Measurements from ENCODE around the gene ZNF652. TPM values are rescaled to one million over a fixed set of nuclear protein-coding genes. Genes with fewer than 3 reads are reported as not detected.
"Not testable (repeated sequence)": the region's sequence is repeated elsewhere in the genome, so short reads cannot be mapped to it uniquely, and the experiment has no call there.

Gene ZNF652
- total and polyA plus RNA-seq, 3 donors from 2014 or later: 32.3 to 62.3 (median 51.2) TPM

DNA sequence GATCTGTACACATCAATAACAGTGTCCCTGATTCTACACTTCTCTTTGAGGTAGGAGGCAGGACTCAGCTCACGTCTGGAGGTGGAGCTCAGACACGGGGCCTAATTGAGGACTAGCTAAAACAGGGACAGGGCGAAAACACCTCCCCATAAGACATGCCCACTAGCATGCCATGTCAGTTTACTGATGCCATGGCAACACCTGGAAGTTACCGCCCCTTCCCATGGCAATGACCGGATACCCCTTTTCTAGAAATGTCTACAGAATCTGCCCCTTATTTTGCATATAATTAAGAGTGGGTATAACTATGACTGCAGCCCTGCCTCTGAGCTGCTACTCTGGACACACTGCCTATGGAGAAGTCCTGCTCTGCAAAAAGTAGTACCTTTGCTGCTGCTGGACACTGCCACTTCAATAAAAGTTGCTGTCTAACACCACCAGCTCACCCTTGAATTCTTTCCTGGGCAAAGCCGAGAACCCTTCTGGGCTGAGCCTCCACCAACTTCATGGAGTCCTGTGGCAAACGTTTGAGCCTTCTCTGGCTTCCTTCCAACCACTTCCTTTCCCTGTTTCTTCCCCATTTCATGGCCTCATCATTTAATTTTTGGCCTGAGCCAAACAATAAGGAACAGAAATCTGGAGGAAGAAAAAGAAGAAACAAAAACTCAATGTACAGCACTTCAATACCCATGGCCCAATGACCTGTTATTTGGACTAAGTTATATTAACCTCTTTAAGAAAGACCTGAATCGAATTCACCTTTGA is 31.6 kb upstream of the ZNF652 start:
- no peak for DNase-seq
- 77 to 79% methylated on average over 8 of the region's 8 CpGs for WGBS, 2 donors
- no peaks in the 10 kb centered on the region for H3K27me3 ChIP-seq
- H3K27ac ChIP-seq: no peak overlapping the region
- intact Hi-C loops (cut with DNase I; ENCODE audit: low total_unique reads): no loop called here
- H3K36me3 ChIP-seq (ENCODE audit: low read depth, missing control alignments): no peaks in the 10 kb centered on the region
- no peaks in the 10 kb centered on the region for H3K9me3 ChIP-seq
- H3K4me1 ChIP-seq: peaks cover 25% of the 10 kb centered on the region
- H3K4me3 ChIP-seq: no peak overlapping the region
- TF ChIP-seq POLR2A (IDR thresholded peaks at IDR 0.05): no peak
- TF ChIP-seq CTCF (IDR thresholded peaks at IDR 0.05): no peak

GRCh38 chr17:49390548-49391324 is 28.7 kb upstream of the ZNF652 start:
- TF ChIP-seq CTCF (IDR thresholded peaks at IDR 0.05) (no peak), POLR2A (IDR thresholded peaks at IDR 0.05) (no peak)
- DNase-seq: peak; percentile 60
- H3K4me1 ChIP-seq: peaks cover 17% of the 10 kb centered on the region
- H3K4me3 ChIP-seq: no peak overlapping the region
- no peaks in the 10 kb centered on the region for H3K9me3 ChIP-seq
- intact Hi-C loops (cut with DNase I; ENCODE audit: low total_unique reads): no loop called here
- H3K36me3 ChIP-seq (ENCODE audit: low read depth, missing control alignments): no peaks in the 10 kb centered on the region
- 66 to 71% methylated on average over 8 to 9 of the region's 9 CpGs for WGBS, 2 donors
- H3K27me3 ChIP-seq: no peaks in the 10 kb centered on the region
- H3K27ac ChIP-seq: peak overlapping the region; percentile 27 to 76

DNA sequence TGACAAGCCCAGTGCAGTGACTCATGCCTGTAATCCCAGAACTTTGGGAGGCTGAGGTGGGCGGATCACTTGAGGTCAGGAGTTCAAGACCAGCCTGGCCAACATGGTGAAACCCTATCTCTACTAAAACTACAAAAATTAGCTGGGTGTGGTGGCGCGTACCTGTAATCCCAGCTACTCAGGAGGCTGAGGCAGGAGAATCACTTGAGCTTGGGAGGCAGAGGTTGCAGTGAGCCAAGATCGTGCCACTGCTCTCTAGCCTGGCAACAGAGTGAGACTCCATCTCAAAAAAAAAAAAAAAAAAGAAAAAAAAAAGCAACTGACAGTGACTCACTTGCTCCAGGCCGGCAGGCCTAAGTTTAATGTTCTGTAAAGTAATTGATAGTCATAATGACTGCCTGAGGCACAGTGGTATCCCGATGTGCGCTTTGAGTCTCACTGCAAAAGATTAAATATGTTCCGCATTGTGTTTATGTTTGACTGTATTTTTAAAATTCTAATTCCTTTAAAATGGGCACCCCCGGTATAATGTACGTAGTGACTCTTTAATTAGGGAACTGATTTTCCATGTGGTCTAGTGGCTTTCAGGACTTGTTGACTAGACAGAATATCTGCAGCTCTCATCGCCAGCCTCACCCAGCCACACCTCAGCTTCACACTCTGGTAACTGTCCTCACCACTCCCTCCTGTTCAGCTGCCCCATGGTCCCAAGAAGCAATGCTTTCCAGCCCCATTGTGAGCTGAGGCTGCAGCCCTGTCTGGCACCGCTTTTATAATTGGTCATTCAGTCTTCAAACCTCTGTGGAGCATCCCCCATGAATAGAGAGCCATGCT is 27.7 kb upstream of the ZNF652 start:
- peaks cover 14% of the 10 kb centered on the region for H3K4me1 ChIP-seq
- WGBS, 2 donors: 86 to 87% methylated on average over 12 of the region's 12 CpGs
- not testable (repeated sequence) for H3K9me3 ChIP-seq; H3K36me3 ChIP-seq (ENCODE audit: low read depth, missing control alignments); H3K27me3 ChIP-seq; DNase-seq; H3K4me3 ChIP-seq
- intact Hi-C loops (cut with DNase I; ENCODE audit: low total_unique reads): loop anchor here (10.0 kb wide), 1 partner anchor 55 kb away; no protein-coding TSS in a partner anchor
- H3K27ac ChIP-seq: peak overlapping the region; percentile 27 to 76

GRCh38 chr17:49388692-49389513 is 26.9 kb upstream of the ZNF652 start:
- DNase-seq: no peak
- Histone ChIP-seq H3K27ac (peak overlapping the region in 1 of 2 donors; percentile 76), H3K4me3 (no peak overlapping the region), H3K4me1 (peaks cover 13% of the 10 kb centered on the region), H3K27me3 (no peaks in the 10 kb centered on the region), H3K36me3 (ENCODE audit: low read depth, missing control alignments) (no peaks in the 10 kb centered on the region), H3K9me3 (no peaks in the 10 kb centered on the region)
- TF ChIP-seq POLR2A (IDR thresholded peaks at IDR 0.05): no peak
- WGBS, 2 donors: 88 to 92% methylated on average over 8 of the region's 8 CpGs
- intact Hi-C loops (cut with DNase I; ENCODE audit: low total_unique reads): loop anchor here (10.0 kb wide), 1 partner anchor 54 kb away; no protein-coding TSS in a partner anchor

DNA sequence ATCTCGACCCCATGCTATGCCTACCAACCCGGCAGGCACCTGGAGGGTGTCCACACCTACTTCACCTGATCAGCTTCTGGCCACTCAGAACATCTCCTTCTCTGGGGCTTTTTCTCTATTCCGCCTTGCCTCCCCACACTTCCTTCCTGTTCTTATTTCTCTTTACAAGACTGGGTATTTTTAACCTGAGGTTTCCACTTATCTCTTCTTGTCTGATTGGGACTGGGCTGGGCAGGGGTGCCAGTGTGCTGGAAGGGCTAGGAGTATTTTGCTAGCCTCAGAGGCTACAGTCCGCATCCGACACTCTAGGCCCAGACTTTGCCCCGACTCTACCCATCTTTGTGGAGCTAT is 26.2 kb upstream of the ZNF652 start:
- no peaks in the 10 kb centered on the region for H3K9me3 ChIP-seq
- 86 to 92% methylated on average over 6 of the region's 6 CpGs for WGBS, 2 donors
- DNase-seq: no peak
- no peak overlapping the region for H3K27ac ChIP-seq
- no peak overlapping the region for H3K4me3 ChIP-seq
- H3K4me1 ChIP-seq: peaks cover 13% of the 10 kb centered on the region
- H3K36me3 ChIP-seq (ENCODE audit: low read depth, missing control alignments): no peaks in the 10 kb centered on the region
- TF ChIP-seq POLR2A (IDR thresholded peaks at IDR 0.05): no peak
- no peak for TF ChIP-seq CTCF (IDR thresholded peaks at IDR 0.05)
- intact Hi-C loops (cut with DNase I; ENCODE audit: low total_unique reads): loop anchor here (10.0 kb wide), 1 partner anchor 53 kb away; no protein-coding TSS in a partner anchor
- no peaks in the 10 kb centered on the region for H3K27me3 ChIP-seq
